NCI-H1417 treated with DMSO at 0.1 percent for 48 hours (cell line): ENCODE results near the gene KRTAP29-1.
"Not testable (repeated sequence)": the region's sequence is repeated elsewhere in the genome, so short reads cannot be mapped to it uniquely, and the experiment has no call there.

Source experiments
- DNase-seq: peaks from one replicate; lab custom pipeline; 2025; lab: John Stamatoyannopoulos, UW

Gene KRTAP29-1

DNA sequence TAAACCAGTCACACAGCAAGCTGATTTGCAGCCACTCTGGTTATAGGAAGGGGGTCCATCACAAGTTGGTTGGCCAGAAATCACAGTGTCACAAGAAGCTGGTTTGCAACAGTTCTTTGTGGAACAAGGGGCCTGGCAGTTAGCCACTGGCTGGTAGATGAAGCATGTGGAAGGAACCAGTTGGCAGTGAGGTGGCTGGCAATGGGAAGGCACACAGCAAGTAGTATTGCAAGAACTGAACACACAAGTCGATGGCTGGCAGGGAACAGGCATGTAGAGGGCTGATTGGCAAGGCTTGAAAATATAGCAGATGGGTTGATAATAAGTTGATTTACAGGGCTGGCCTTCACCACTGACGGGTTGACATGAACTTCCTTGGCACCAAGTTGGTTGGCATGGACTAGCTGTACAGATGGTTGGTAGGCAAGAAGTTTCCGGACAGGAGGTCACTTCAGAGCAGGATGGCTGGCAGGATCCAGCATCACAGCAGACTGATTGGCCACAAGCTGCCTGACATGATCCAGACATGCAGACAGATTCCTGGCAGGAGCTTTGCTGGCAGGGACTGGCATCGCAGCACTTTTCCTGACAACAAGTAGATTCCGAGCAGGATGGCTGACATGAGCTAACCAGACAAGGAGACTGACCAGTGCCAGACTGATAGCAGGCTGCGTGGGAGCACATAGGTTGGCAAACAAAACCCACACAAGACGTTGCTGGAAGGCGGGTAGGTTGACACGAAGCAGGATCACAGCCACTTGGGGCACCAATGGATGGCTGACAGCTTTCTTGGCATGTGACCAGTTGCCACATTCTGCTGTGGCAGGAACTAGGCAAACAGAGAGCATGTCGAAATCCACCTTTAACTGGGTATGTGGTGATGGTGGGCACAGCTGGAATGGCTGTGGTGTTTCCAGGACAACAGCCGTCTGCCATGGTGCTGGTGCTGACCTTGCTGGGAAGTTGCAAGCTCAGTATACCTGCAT is at the start of gene KRTAP29-1:
Gene KRTAP29-1 (minus strand): TSS at position 936 of the 986 bp plus-strand sequence. CDS start 0 bp downstream, at position 936.
- DNase-seq = no peak

GRCh38 chr17:41351177-41351576 is 48.5 kb upstream of the KRTAP29-1 start:
- no peak for DNase-seq

GRCh38 chr17:41350381-41350878 is 47.8 kb upstream of the KRTAP29-1 start, which contains the start of gene KRT33A:
Gene KRT33A, minus strand, starts transcription at chr17:41350828. Its CDS starts 61 bp downstream, at chr17:41350767.
- not testable (repeated sequence) for DNase-seq

DNA sequence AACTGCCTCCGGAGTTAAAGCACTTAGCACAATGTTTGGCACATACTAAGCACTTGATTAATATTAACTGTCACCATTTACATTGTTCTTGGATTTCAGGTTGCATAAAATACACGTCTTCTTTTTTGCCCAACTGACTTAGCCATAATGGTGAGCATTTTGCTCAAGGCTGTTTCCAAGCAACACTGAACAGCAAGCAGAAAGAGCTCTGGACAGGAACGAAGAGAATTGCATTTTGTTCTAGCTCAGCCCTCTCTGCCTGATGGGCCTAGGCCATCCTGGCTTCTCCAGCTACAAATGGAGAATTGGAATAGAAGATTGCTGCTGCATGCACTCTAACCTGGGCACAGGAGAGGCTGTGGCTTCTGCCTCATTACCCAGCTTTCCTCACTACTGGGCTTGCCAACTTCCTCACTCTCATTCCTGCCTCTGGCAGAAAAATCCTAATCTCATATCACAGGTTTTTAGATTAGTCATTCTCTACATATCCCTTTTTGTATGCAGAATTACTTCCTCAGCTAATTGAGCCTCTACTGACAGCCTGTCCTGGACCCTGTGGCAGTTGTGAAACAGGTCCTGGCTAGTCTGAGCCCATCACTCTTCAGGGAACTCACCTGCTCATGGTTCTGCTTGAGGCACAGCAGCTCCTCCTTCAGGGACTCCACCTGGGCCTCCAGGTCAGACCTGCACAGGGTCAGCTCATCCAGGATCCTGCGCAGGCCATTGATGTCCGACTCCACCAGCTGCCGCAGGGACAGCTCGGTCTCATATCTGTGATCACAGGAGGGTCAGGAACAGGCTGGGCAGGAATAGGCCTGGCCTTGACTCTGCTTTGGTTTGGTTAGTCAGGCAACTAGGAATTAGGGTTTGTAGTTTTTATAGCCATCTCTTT is 45.5 kb upstream of the KRTAP29-1 start:
- no peak for DNase-seq

- DNase-seq = not testable (repeated sequence)
These were observed 43.8 kb upstream of the KRTAP29-1 start for GRCh38 chr17:41346421-41346820.

- no peak for DNase-seq
These were observed 43.3 kb upstream of the KRTAP29-1 start for GRCh38 chr17:41345992-41346391.

GRCh38 chr17:41343029-41343428 is 40.4 kb upstream of the KRTAP29-1 start:
- no peak for DNase-seq

DNA sequence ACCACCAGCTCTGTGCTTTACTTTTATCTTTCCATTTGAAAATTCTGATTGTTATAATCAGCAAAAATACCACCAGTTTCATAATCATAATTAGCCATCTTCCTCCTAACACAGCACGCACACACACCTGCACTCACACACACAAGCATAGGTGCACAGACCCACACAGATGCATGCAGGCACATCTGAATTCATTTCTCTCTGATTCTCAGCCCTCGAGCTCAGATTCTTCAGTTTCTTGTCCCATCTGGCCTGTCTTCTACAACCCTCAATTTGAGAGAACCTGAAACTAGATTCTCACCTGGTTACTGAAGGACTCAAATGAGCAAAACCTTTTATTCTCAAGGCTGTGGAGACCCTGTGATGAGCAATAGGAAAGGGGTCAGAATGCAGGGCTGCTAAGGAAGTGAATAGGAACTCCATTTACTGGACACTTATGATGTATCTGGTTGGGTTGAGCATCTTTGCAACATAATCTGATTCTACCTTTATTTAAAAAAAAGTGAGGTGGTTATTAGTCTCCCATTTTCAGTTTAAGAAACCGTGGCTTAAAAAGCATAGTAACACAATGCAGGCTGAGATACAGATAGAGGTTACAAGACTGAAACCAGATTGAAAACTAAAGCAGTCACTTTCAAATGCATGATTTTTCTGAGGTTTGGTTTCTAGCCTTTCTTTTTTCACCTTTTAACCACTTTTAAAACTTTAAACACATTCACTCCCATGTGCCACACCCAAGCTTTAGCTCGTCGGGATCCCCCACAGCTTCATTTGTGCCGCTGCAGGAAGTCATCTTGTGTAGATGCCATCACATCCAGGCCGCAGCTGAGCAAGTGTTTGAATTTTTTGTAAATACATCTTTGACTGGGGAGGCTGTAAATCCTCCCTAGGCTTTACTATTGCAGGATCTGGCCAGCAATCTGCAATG is 38.5 kb upstream of the KRTAP29-1 start:
- no peak for DNase-seq

- no peak for DNase-seq
These were observed 37.8 kb upstream of the KRTAP29-1 start for GRCh38 chr17:41340494-41340893.

- no peak for DNase-seq
These were observed 37.0 kb upstream of the KRTAP29-1 start for GRCh38 chr17:41339571-41340172.

DNA sequence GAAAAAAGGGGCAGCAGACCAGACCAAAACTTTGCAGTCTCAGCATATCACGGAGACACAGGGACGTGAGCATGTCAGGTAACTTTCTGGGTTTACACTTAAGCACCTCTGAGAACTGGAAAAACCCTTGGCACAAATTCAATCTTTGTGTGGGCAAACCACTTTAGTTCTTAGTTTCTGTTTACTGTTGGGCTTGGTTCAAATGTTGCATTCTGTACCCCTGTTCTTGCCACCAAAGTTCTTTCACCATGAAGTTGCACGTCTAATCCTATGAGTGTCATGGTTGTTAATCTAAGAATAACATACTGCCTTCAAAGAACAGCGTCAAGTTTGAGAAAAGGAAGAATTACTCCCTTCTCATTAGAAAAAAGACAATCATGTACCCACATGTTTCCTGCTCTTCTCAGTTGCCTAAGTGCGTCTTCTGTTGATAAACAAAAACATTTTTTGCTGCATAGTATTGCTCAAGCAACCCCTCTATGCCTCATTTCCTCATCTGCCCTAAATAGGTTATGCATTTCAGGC is 36.4 kb upstream of the KRTAP29-1 start:
- no peak for DNase-seq

- DNase-seq = no peak
These were observed 33.1 kb upstream of the KRTAP29-1 start for GRCh38 chr17:41335747-41336146.

DNA sequence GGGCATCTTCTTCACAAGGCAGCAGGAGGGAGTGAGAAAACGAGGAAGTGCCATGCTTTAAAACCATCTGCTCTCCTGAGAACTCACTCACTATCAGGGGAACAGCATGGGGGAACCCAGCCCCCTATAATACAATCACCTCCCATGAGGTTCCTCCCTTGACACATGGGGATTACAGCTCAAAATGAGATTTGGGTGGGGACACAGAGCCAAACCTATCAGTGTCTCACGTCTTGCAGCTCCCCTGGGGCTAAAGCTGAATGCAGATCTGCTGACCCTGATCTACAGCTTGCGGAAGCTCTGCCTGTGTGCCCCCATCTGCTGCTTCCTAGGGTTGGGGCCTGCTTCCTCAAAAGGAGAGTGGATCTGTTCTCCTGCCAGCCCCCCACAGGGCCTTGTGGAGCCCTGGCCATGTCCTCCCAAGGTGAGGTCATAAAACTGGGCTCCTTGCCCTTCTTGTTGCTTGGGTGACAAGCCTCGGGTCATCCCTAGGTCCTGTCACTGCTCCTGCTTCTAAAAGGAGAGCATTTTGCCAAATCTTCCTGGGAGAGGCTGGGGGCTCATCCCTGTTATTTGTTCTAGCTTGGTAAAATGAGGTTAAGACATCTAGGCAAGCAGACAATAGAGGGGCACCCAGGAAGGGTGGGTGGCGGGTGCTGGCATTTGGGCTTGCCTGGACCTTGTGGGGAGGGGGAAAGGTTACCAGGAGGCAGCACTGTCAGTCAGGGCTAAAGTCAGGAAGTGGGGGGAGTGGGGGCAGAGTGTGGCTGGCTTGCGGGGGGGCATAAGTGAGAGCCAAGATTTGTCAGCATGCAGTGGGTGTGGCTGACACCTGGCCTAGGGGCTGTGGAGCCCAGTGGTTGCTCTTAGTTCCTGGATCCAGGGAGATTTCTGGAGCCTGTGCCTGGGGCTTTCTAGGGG is 32.0 kb upstream of the KRTAP29-1 start:
- DNase-seq = no peak

DNA sequence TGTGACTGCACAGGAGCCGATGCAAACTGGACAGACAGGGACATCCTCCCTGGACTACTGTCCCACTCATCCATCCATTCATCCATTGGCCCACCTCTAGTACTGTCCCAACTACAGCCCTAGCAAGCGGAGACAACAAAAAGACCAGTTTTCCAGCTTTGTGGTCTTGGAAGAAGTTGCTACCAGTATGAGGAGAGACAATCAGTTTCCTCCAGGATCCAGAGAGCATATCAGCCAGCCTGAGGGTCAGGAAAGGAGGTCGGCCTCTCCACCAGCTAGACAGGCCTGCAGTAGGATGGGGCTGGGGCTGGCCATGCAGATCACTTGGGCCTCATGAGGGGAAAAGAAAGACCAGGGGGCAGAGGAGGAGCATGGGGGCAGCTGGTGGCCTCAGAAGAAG is 31.2 kb upstream of the KRTAP29-1 start:
- DNase-seq = no peak

- DNase-seq = no peak
These were observed 30.4 kb upstream of the KRTAP29-1 start for GRCh38 chr17:41333098-41333497.

GRCh38 chr17:41332239-41332638 is 29.6 kb upstream of the KRTAP29-1 start:
- DNase-seq = no peak

DNA sequence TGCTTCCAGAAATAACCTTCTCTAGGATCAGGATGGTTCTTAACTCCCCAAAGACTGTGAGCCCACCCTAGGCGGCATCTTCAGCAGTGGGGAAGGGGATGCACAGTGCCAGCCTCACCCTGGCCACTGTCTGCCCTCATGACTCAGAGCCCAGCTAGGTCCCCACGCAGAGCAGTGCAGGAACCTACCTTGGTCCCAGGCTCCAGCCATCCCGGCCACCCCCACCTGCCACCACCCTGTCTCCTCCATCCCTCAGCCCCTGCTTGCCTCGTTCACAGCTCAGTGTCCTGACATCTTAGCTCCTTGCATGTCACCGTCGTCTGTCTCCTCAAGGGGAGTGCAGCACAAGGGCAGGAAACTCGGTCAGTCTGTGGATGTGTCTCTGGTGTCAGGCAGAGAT is 29.0 kb upstream of the KRTAP29-1 start:
- no peak for DNase-seq

DNA sequence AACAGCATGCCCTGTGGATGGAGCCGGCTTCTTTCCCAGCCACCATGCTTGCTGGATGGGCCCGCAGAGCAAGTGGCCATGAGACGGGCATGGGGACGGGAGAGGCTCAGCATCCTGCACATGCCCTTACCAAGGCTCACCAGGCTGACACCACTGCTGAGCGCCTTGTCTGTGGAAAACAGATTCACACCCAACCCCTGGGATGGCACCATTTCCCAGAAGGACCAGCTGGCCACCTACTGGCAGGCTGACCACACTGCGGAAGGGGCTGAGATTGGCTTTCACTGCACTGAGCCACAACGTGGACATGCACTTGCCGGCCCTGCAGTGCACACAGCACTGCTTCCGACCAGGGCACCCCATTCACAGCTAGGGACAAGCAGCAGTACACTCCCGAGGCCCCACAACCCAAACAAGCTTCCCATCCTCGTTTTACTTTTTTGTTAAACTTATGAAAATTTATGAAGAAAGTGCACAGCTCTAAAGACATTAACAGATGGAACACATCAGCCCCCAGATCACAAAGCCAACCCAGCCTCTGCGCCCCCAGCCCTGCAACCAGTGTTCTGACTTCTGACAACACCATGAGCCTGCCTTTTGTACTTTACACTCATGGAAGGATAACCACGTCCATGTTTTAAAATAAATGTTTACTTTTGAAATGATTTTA is 26.8 kb upstream of the KRTAP29-1 start:
- no peak for DNase-seq

DNA sequence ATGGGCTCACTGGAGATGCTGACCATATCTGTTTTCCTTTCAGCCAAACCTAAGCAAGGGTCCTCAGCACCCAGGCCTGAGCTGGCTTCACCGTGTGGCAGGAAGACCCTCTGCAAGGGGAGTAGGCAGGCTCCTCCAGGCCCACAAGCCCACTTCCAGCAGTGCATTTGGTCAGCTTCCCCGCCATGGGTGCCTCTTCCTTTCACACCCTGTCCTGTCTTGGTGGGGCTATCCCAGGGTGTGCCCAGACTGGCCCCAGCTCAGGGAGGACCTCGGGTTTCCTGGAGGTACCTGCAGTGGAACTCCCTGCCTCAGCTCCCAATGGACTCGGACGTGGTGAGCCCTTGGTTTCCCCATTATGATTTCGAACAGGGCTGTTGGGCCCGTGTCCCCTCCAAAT is 25.6 kb upstream of the KRTAP29-1 start:
- DNase-seq = no peak
